ELF-1 (cell line): ENCODE data around the gene AVPR1B.

Source experiments
- DNase-seq: peaks from one replicate; pipeline ENCODE4 v3.0.0-alpha.2; 2016; ENCODE audit warnings: low read depth, low spot score

AVPR1B gene

DNA sequence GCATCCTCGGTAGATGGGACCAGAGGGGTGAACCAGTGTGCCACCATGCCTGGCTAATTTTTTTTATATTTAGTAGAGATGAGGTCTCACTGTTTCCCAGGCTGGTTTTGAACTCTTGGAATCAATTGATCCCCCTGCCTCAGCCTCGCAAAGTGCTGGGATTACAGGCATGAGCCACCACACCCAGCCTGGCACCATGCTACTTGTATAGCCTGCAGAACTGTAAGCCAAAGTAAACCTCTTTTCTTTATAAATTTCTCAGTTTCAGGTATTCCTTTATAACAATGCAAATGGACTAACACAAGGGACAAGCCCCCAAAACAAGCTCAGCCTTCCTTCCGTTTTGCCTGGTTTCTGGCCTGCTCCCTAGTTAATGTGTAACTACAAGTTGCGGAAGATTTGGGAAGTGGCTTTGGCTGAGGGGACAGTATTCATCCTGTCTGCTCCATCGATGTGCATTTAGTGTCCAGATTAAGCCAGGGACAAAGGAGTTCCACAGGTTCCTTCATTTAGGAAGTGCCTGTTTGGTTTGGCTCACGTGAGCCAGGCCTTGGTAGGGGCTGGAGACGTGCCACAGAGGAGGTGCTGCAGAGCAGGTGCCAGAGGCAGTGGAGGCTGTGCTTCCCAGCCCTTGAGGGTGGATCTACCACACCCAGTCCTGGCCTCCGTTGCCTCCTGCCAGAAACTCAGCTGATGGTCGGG lies 4.4 kb downstream of the AVPR1B start:
- no peak for DNase-seq

DNA sequence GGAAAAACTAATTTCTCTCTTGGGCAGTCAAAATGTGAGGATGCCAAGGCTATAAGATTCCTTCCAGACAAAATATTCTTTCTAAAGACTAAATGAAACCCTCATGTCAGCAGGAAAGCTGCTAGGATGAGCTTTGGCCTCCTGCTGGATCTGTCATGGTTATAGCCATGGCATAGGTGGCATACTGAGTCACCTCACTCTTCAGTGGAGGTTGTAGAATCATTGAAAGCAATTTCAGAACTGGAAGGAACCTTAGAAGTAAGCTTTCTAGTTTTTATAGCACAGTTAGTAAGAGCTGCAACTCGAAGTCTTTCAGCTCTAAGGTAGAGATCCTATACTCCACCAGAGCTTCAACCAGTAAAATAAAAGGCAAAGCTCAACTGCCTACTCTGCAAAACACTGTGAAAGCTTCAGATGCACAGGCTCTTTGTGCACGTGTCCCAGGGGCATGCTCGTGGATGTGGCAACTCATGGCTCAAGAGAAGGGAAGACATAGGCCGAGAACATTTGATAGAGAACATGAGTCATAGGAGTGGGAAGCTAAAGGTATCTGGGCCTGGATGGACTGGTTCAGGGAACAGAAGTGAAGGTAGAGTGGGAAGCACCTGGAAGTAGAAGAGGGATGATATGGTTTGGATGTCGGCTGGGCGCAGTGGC lies 5.8 kb downstream of the AVPR1B start:
- no peak for DNase-seq

DNA sequence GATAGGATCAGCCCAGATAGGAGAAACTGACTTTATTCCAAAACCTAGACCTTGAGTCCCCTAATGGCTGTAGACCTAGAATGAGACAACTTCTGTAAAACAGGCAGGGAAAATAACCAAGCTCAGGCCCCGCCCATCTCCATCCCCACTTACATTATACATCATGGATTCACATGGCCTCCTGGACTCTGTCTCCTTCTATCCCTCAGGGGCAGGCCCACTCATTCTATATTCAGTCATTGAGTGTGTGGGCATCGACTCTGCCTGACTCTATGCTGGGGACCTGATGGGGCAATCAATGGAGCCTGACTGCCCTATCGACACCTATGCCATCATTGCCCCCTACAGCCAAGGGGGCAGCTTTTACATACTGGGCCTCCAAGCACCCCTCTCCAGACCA lies 6.4 kb downstream of the AVPR1B start:
- no peak for DNase-seq

DNA sequence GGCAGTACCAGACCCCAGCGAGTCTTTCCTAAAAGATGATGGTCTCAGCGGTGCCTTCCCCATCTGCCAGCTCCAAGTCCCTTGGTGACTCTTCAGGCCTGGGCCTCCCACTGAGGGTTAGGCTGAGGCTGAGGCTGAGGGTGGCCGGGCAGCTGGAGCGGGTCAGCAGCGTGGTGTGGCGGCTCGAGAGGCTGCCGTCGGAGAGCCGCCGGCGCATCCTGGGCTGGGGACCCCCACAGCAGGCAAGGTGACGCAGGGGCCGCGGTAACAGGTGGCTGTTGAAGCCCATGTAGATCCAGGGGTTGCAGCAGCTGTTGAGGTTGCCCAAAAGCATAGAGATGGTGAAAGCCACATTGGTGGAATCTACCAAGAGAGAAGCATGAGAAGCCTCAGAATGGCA lies 7.0 kb downstream of the AVPR1B start:
- DNase-seq, result no peak

DNA sequence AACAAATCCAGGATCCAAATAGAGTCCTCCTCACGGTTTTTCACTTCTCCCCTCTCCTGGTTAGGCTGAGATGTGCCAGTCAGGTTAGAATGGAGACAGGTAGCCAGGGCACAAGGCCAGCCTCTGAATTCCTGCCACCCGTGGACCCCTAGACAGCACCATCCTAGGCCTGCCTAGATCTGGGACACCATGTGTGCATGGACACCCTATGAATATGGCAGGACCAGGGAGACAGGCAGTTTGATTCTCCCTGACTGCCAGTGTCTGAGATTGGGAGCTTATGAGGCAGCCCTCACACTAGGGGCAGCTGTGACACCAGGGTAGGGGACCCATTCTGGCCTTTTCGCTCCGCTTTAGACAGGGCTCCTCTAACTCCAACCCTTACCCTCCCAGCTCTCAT lies 7.5 kb downstream of the AVPR1B start:
- DNase-seq, result no peak

DNA sequence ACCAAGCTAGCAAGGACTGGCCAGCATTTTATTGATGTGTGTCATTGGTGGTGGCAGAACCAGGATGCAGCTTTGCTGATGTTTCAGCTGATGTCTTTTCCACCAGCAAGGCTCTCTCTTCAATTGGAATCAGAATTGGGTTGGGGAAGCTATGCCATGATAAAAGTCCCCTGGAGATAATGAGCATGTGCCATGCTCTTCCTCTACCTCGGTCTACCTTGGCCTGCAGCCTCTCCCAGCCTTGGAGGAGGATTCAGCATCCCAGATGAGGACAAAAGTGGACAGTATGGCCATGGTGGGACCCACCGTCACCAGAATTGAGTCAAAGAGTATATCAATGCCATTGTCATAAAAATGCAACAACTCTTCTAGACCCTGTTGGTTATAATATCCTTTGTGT lies 8.6 kb downstream of the AVPR1B start:
- no peak for DNase-seq

DNA sequence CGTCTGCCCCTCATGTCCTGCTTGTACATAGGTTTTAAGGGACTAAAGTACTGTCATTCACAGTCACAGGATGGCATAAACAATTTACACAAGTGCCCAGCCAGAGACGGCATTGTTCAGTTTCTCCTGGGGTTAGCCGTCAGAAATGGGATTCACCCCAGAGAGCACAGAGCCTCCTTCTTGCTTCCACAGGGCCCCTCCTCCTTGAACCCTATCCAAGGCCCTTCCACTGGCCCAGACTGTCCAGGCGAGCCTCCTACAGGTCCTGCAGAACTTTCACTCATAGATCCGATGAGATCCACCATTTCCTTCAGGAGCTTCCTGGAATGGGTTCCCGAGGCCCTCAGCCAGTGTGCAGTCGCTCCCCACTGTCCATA lies 10.0 kb downstream of the AVPR1B start:
- no peak for DNase-seq

DNA sequence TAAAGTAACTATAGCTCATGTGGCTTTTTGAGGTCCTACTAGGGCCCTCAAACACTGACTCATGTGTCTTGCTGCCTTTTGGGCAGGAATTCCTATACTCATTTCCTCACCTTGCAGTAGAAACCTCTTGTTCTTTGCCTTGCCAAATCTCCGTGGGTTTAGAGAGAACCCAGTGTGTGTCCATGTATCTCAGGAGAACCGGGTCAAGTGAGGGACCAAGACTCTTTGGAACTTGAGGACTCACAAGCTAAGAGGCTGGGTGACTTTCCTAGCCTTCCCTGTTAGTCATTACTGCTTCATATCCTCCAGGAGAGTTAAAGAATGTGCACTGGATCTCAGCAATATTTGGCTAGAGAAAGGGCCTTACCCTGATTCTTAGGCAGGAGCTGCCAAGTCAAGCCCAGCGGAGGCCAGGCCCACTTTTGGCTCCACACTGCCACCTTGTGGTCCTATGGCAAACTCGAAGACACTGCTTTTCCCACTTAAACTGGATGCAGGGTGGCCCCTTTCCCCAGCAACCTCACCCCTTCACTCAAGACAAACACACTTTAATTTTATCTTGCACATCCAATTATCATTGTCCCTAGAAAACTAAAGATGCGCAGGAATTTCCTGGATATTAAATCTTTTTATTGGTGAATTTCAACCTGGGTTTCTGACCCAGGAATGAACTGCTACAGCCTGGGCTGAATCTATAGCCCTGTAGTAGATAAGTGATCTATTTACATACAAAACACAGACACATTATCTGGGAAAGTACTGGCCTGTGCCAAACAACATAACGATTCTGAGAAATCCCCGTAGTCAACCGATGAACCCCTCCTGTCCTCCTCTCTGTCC lies 10.6 kb downstream of the AVPR1B start:
- DNase-seq, result peak; percentile 87

DNA sequence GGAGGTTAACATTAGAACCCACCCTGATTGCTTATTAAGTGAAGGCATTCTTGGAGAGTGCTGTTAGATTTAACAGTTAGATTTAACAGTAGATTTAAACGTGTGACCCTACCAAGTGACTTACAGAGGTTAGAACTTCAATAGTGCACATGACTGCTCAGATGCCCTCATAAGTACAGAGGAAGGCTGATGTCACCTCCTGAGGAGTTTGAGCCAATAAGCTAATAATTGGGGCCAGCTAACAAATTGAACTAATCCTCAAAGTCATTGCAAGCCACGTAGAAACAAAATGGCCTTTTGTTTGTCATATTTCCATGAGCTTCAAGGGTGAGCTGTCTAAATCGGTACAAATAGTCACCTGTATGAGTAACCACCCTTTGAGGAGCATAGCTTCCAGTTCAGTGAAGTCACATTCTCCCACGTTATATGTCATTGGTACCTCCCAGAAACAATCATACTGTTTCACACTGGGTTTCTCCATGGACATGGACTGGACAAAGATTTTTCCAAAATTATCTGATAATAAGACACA lies 11.7 kb downstream of the AVPR1B start:
- DNase-seq, result no peak

DNA sequence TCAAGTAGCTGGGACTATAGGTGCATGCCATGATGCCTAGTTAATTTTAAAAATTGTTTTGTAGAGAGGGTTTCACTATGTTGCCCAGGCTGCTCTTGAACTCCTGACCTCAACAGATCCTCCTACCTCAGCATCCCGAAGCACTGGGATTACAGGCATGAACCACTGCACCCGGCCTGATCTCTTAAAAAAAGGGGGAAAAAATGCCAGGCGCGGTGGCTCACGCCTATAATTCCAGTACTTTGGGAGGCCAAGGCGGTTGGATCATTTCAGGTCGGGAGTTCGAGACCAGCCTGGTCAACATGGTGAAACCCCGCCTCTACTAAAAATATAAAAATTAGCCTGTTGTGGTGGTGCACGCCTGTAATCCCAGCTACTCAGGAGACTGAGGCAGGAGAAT lies 13.2 kb downstream of the AVPR1B start:
- no peak for DNase-seq

DNA sequence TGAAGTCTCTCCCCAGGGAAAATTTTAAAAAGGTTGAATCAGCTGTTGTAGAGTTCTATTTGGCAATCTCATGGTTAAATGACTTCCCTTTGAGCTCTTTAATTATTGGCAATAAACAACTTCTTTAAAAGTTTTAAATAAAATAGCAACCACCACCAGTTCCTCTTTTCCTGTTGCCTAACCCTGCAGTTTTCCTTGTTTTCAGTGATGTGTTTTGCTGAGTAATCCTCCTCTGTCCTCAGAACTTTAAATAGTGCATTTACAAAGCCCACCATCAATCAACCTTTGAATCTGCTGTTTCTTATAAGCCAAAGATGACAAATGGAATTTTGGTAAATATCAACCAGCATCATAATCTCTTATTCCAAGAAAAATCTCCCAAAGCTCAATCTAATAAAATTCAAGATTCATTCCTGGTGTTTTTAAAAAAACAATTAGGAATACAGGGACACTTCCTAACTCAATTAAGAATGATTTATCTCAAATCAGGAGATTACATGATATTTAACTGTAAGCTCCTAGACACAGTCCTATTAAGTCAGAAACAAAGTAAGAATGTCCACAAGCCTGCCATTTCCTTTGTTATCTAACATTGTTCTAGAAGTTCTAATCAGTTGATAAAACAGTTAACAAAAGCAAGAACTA lies 14.8 kb downstream of the AVPR1B start:
- DNase-seq, result no peak

DNA sequence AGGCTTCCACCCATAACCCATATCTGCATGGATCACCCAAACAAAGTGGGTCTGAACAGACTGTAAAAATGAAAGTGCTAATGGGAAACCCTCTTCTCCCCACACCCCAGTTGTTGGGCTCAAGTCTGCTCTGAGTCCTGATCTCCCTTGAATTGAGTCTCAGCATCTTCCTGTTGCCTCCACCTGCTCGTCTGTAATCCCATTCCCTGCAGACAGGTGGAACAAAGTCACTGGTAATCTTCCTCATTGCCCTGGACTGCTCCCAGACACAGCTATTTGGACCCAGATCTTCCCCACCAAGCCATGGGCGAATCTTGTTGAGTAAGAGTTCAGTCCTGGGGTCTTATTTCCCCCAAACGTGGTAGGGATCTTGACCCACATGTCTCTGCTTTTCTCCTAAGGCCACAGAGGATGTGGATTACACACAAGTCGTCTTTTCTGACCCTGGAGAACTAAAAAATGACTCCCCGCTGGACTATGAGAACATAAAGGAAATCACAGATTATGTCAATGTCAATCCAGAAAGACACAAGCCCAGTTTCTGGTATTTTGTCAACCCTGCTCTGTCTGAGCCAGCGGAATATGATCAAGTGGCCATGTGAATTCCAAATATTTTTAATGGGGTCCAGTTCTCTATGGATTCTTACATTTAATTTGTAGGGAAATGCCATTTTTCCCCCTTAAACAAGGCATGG lies 15.7 kb downstream of the AVPR1B start:
- no peak for DNase-seq

DNA sequence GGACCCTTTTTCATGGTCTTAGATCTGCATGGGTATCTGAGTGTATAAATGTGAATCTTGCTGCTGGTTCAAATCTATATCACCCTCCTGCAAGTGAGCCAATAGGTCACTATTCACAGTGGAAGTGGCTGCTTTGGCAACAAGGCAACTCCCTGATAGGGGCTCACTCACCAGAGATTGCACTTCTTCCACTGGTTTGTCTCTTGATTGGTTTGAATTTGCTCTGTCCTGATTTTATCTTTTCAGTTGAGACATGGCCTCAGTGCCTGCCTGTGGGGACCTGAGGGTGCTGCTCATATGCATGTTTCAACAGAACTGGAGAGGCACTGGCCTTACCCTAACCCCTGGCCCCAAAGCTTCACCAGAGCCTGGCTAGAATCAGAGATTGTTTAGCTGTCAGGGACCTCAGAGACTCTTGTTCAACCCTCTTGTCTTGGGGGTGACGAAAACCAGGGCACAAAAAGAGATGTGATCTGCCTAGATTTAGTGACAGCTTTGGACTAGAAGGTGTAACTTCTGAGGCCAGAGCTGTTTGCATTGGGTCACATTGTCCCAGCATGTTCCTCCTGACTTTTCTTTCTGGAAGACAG lies 16.9 kb downstream of the AVPR1B start:
- DNase-seq, result peak; percentile 53

DNA sequence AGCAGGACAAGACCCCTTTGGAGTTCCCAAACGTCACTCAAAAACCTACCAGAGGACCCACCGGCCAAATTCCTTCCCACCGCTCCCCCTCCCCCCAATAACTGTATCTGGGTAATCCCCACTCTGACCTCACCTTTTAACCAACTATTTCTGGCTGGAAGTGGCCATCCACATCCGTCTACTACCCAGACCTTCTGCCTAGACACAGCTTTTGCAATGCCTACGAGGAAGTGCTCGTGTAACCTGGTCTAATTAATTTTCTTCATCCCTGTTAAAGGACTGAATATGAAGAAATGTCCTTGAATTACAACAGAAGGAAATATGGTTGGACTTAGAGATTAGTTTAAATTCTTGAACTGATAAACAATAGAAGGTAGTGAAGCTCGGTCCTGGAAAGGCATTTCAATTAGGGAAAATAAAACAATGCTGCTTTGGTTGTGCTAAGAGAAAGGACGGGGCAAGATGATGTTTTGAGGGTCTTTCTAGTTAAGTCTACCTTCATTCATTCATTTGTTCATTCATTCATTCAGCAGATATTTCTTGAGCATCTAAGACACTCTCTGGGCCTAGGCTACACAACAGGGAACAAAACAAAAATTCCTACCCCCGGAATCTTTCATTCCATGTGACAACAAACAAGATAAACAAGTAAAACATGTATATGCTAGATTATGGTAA lies 18.8 kb downstream of the AVPR1B start:
- DNase-seq, result no peak

DNA sequence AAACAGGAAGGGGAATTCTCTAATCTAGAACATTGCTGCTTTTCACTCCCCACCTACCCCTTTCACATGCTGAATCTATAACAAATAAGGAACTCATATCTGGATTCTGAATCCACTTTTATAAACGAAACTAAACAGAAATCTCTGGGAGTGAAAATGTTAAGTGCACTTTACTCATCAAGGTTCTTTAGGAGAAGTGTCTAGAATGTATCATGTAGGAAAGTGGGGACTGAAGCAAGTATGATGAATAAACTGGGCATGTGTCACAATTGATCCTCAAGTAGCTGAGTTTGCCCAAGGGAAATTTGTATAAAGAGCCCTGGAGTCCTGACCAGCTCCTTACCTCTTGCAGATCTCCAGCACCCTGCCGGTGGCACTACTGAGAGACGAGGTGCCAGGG lies 19.8 kb downstream of the AVPR1B start:
- no peak for DNase-seq

DNA sequence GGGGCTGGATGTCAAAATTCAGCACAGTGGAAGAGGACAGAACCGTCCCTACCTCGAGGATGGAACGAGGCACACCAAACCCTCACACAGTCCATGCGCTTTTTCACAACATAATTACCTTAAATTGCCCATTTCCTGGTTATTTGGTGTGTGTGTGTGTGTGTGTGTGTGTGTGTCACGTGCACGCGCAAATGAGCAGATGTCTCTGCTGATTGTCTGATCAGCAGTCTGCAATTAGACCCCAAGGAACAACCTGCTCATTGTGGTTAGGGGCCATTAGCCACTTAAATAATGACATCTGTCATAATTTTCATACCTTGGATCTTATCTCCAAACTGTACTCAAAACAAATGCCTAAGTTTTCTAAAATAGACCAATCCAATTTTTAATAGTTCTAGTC lies 23.2 kb downstream of the AVPR1B start:
- DNase-seq, result no peak

DNA sequence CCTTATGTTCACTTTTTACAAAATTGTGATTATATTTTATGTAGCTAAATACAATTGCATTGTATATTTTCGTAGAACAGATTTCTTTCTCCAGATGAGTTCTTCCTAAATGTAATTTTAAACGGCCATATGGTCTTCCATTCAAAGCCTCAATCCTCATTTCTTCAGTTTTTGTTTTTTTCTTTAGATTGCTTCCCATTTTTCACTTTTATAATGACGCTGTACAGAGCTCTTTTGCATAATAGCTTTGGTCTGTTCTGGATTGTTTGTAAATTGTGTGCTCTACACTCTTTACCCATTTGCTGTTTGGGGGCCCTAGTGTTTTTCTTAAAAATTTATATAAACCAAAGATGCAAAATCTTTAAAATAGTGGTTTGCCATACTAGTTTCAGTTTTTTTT lies 27.8 kb downstream of the AVPR1B start:
- no peak for DNase-seq

DNA sequence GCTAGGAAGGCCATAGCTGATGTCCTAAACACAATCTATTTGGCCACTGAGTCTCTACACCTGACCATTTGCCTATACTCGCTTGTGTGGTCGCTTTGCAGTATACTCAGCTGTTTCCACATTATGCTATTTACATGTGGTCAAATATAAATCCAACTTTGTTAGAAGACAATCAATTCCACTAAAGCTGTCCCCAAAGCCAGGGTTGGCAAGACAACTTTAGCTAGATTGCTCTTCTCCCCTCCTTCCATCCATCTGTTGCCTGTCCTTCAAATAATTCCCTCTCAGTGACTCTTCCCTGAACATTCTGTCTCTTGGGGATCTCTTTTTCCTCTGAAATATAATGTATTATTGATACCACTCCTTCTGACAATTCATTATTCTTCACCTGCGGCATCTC lies 30.1 kb downstream of the AVPR1B start:
- no peak for DNase-seq

DNA sequence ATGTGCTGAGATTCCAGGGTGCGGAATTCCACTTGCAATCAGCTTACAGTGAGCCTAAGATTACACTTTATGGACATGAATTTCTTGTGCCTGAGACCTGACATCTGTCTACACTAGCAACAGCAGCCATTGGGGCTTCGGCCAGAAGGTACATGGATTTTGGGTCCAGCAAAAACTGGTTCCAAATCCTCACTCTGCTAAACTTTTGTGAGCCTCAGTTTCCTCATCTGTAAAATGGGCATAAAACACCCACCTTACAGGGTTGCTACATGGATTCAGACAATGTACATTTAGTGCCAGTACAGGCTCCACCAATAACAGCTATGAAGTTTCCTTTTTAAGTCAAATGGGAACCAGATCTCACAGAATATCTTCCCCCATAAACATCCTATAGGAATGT lies 33.4 kb downstream of the AVPR1B start:
- no peak for DNase-seq
